K562 (cell line): ENCODE results near the gene BOLA3. TPM values are rescaled to one million over a fixed set of nuclear protein-coding genes. Genes with fewer than 3 reads are reported as not detected.

Source experiments
- CTCF ChIP-seq, 3 experiments: IDR thresholded peaks in 2 of 3; conservative IDR thresholded peaks in 1 of 3; 2 replicates each; pipeline ENCODE4 v1.5.1; 2011 to 2012; ENCODE audit warnings: low read length in 3 of 3, mild to moderate bottlenecking in 3 of 3, control low read depth in 2 of 3, improper control_type of control experiment in 1 of 3, inconsistent platforms in 1 of 3, low read depth in 1 of 3, mixed read lengths in 1 of 3, moderate library complexity in 1 of 3; ENCODE audit not compliant: insufficient read depth in 2 of 3
- CTCFL ChIP-seq: IDR thresholded peaks from 2 replicates; pipeline ENCODE4 v1.6.1; 2011; ENCODE audit warnings: borderline replicate concordance, low read depth, mild to moderate bottlenecking, moderate library complexity, low read length; ENCODE audit not compliant: insufficient read depth, poor library complexity, severe bottlenecking
- E2F8 ChIP-seq: fragments of 450-650 bp; IDR thresholded peaks from 2 replicates; pipeline ENCODE4 v1.7.1; 2018; ENCODE audit warnings: mild to moderate bottlenecking, low read depth; ENCODE audit not compliant: partially characterized antibody
- ESRRA ChIP-seq: fragments of 450-650 bp; IDR thresholded peaks from 2 replicates; pipeline ENCODE4 v1.6.1; 2014; ENCODE audit warnings: low read depth, mild to moderate bottlenecking, moderate library complexity, borderline replicate concordance
- JUN ChIP-seq, 2 experiments: sonication (generic) in 1 of 2; formaldehyde crosslinking in 1 of 2; IDR thresholded peaks; 2 replicates each; pipeline versions ENCODE4 v1.6.1 to v1.8.0; 2012 to 2022; ENCODE audit warnings: borderline replicate concordance in 2 of 2, mild to moderate bottlenecking in 2 of 2, improper control_type of control experiment in 1 of 2, low read depth in 1 of 2, low read length in 1 of 2, missing genetic modification reagents in 1 of 2
- SMC3 ChIP-seq: conservative IDR thresholded peaks from 2 replicates; pipeline ENCODE4 v1.6.1; 2011; ENCODE audit warnings: low read depth, low read length, improper control_type of control experiment; ENCODE audit not compliant: insufficient read depth
- STAT5A ChIP-seq: IDR thresholded peaks from 2 replicates; pipeline ENCODE4 v1.6.1; 2012; ENCODE audit warnings: low read length, inconsistent platforms, borderline replicate concordance
- TEAD2 ChIP-seq: fragments of 450-650 bp; IDR thresholded peaks from 2 replicates; pipeline ENCODE4 v1.6.1; 2016; ENCODE audit warnings: missing genetic modification characterization, control low read depth, missing compliant biosample characterization
- ZBTB7A ChIP-seq: IDR thresholded peaks from 2 replicates; pipeline ENCODE4 v1.6.1; 2011; ENCODE audit warnings: low read depth, mild to moderate bottlenecking, low read length, moderate library complexity, borderline replicate concordance; ENCODE audit not compliant: control insufficient read depth
- ZC3H8 ChIP-seq: fragments of 450-650 bp; IDR thresholded peaks from 2 replicates; pipeline ENCODE4 v1.6.1; 2017
- ZNF263 ChIP-seq: sonication (generic); formaldehyde crosslinking; IDR thresholded peaks from 2 replicates; pipeline ENCODE4 v1.8.0; 2022; ENCODE audit warnings: mild to moderate bottlenecking, missing genetic modification reagents, borderline replicate concordance
- ZNF347 ChIP-seq: fragments of 450-650 bp; formaldehyde crosslinking; IDR thresholded peaks from 2 replicates; pipeline ENCODE4 v1.4.0; 2020; ENCODE audit warnings: low read depth, mild to moderate bottlenecking, moderate library complexity
- ZNF592 ChIP-seq: fragments of 450-650 bp; IDR thresholded peaks from 2 replicates; pipeline ENCODE4 v1.6.1; 2017; ENCODE audit warnings: antibody characterized with exemption, mild to moderate bottlenecking
- ZNF668 ChIP-seq: fragments of 250-450 bp; sonication (Bioruptor Pico); IDR thresholded peaks from 2 replicates; pipeline ENCODE4 v1.8.0; 2022; ENCODE audit warnings: mild to moderate bottlenecking, inconsistent platforms
- polyA plus RNA-seq, 8 experiments: library from polyadenylated mRNA; depleted of rRNA in 4 of 8; stranded (reverse) in 5 of 8; unstranded in 3 of 8; fragments of >200 nt; fragmentation: Nextera tagmentation in 2 of 8; fragmentation: Illumina TruSeq in 1 of 8; extraction: Ambion mirVana in 2 of 8; extraction: Trizol in 1 of 8; gene quantifications; 2 replicates each; pipeline versions ENCODE4 v1.2.1 to v1.2.3, GENCODE V29; 2011 to 2014; ENCODE audit warnings: inconsistent platforms in 1 of 8, missing spikeins in 1 of 8
- total RNA-seq, 7 experiments: library from RNA; depleted of rRNA in 6 of 7; stranded (reverse); fragments of >200 nt in 6 of 7; fragmentation: Illumina TruSeq in 2 of 7; extraction: Trizol in 2 of 7; gene quantifications; 2 replicates each; pipeline versions ENCODE4 v1.2.1 to v1.2.3, GENCODE V29; 2011 to 2021; ENCODE audit warnings: low replicate concordance in 1 of 7

The BOLA3 gene
- total and polyA plus RNA-seq, 9 of the 15 experiments (the other 6 are each of a cell fraction or from before 2014, with no cell fraction given), result 149 to 619 (median 255) TPM

- no peak for TF ChIP-seq ZBTB7A
- TF ChIP-seq CTCF (IDR thresholded peaks at IDR 0.05 in 2 of 3, conservative IDR thresholded peaks at IDR 0.05 in 1 of 3; ENCODE audit: insufficient read depth in 2 of 3, low read depth in 1 of 3, low read length in 3 of 3), result peak; percentile 53 to 74 (median 53)
- TF ChIP-seq E2F8, result no peak
- no peak for TF ChIP-seq ZNF592
- TF ChIP-seq ZNF347 (CRISPR knock-in tag), result no peak
- TF ChIP-seq STAT5A, result no peak
- no peak for TF ChIP-seq ZNF263 (CRISPR knock-in tag)
- TF ChIP-seq JUN (IDR thresholded peaks at IDR 0.05; ENCODE audit: borderline replicate concordance, low read depth, low read length), result no peak
- no peak for TF ChIP-seq JUN (CRISPR knock-in tag; IDR thresholded peaks at IDR 0.05; ENCODE audit: borderline replicate concordance)
- TF ChIP-seq ESRRA, result no peak
- TF ChIP-seq TEAD2 (tag), result no peak
- peak; percentile 73 for TF ChIP-seq CTCFL
- TF ChIP-seq ZC3H8, result no peak
- 0 out of 2 replicates have a peak, but pooled peaks have one; percentile 6 for TF ChIP-seq SMC3
- no peak for TF ChIP-seq ZNF668 (CRISPR knock-in tag)
These were observed 8.9 kb downstream of the BOLA3 start (continued) for GRCh38 chr2:74138600-74139323.
